GM23338 (cell line): ENCODE results near the gene C17orf50. TPM values are rescaled to one million over a fixed set of nuclear protein-coding genes. Genes with fewer than 3 reads are reported as not detected.

Source experiments
- ATAC-seq: fragments of 200-7000 bp; cut with Tn5 transposase; 3 replicates; pipeline ENCODE4 v1.9.1; 2020
- DNase-seq: peaks from one replicate; pipeline ENCODE4 v3.0.0-alpha.2; 2015; ENCODE audit warnings: low spot score
- H2AFZ ChIP-seq: fragments of 200-600 bp; sonication (generic); 2 replicates; pipeline ENCODE4 v1.8.0; 2016; ENCODE audit warnings: antibody characterized with exemption, mild to moderate bottlenecking, moderate library complexity
- H3F3A ChIP-seq: fragments of 200-600 bp; sonication (generic); replicated peaks from 2 replicates; pipeline ENCODE4 v1.8.0; 2017; ENCODE audit warnings: antibody characterized with exemption, mixed run types, low read depth
- H3K27ac ChIP-seq: fragments of 200-600 bp; sonication (generic); 2 replicates; pipeline ENCODE4 v1.6.1; 2016; ENCODE audit warnings: low read depth
- H3K27me3 ChIP-seq: fragments of 200-600 bp; sonication (generic); 2 replicates; pipeline ENCODE4 v1.8.0; 2016; ENCODE audit warnings: mild to moderate bottlenecking, mixed run types, moderate library complexity; ENCODE audit not compliant: insufficient read depth
- H3K36me3 ChIP-seq: fragments of 200-600 bp; sonication (generic); 2 replicates; pipeline ENCODE4 v1.8.0; 2016; ENCODE audit warnings: mild to moderate bottlenecking; ENCODE audit not compliant: insufficient read depth
- H3K4me1 ChIP-seq: fragments of 200-600 bp; sonication (generic); 2 replicates; pipeline ENCODE4 v1.8.0; 2016; ENCODE audit warnings: mild to moderate bottlenecking, moderate library complexity; ENCODE audit not compliant: insufficient read depth
- H3K4me2 ChIP-seq: fragments of 200-600 bp; sonication (generic); 2 replicates; pipeline ENCODE4 v1.7.1; 2017; ENCODE audit warnings: mixed run types
- H3K4me3 ChIP-seq: fragments of 200-600 bp; sonication (generic); 2 replicates; pipeline ENCODE4 v1.6.1; 2016; ENCODE audit warnings: mixed run types
- H3K79me2 ChIP-seq: fragments of 200-600 bp; sonication (generic); replicated peaks from 2 replicates; pipeline ENCODE4 v1.8.0; 2017; ENCODE audit warnings: mild to moderate bottlenecking; ENCODE audit not compliant: insufficient read depth
- H3K9me2 ChIP-seq: fragments of 200-600 bp; sonication (generic); 2 replicates; pipeline ENCODE4 v1.8.0; 2017; ENCODE audit not compliant: insufficient read depth
- H4K20me1 ChIP-seq: fragments of 200-600 bp; sonication (generic); replicated peaks from 2 replicates; pipeline ENCODE4 v1.8.0; 2017; ENCODE audit warnings: mild to moderate bottlenecking; ENCODE audit not compliant: insufficient read depth
- H3K27ac Mint-ChIP-seq: 2 replicates; pipeline ENCODE4 v1.8.0; 2020; ENCODE audit warnings: inconsistent platforms, mild to moderate bottlenecking, moderate library complexity, mixed read lengths
- H3K27me3 Mint-ChIP-seq: 3 replicates; pipeline ENCODE4 v1.8.0; 2022; ENCODE audit warnings: low read depth, mild to moderate bottlenecking, moderate library complexity, mixed read lengths, inconsistent platforms; ENCODE audit not compliant: insufficient read depth, poor library complexity
- H3K36me3 Mint-ChIP-seq: 3 replicates; pipeline ENCODE4 v1.8.0; 2021; ENCODE audit warnings: low read depth, mild to moderate bottlenecking, inconsistent platforms, moderate library complexity, mixed read lengths
- H3K4me1 Mint-ChIP-seq: 3 replicates; pipeline ENCODE4 v1.8.0; 2020; ENCODE audit warnings: mild to moderate bottlenecking, inconsistent platforms, mixed read lengths
- H3K4me3 Mint-ChIP-seq: 3 replicates; pipeline ENCODE4 v1.8.0; 2021; ENCODE audit warnings: moderate library complexity, mild to moderate bottlenecking, inconsistent platforms, mixed read lengths
- H3K9me3 Mint-ChIP-seq: 3 replicates; pipeline ENCODE4 v1.8.0; 2020; ENCODE audit warnings: moderate library complexity, mild to moderate bottlenecking, inconsistent platforms, mixed read lengths
- CREB1 ChIP-seq: fragments of 250-450 bp; sonication (Bioruptor Pico); IDR thresholded peaks from 2 replicates; pipeline ENCODE4 v1.5.0; 2020; ENCODE audit warnings: low read depth, mild to moderate bottlenecking, moderate library complexity
- CTCF ChIP-seq, 2 experiments: fragments of 200-600 bp in 1 of 2; sonication (generic) in 1 of 2; conservative IDR thresholded peaks; 2 replicates each; pipeline versions ENCODE4 v1.5.1 to v1.6.1; 2016 to 2017; ENCODE audit warnings: antibody characterized with exemption in 2 of 2, low read depth in 2 of 2, mild to moderate bottlenecking in 2 of 2, moderate library complexity in 1 of 2
- ETS1 ChIP-seq: IDR thresholded peaks from 2 replicates; pipeline ENCODE4 v1.6.1; 2016; ENCODE audit warnings: antibody characterized with exemption
- EZH2 ChIP-seq: fragments of 200-600 bp; sonication (generic); IDR thresholded peaks from one replicate; pipeline ENCODE4 v1.8.0; 2017; ENCODE audit warnings: antibody characterized with exemption, mild to moderate bottlenecking, low read depth; ENCODE audit not compliant: unreplicated experiment
- EZH2phosphoT487 ChIP-seq: fragments of 200-600 bp; sonication (generic); IDR thresholded peaks from one replicate; pipeline ENCODE4 v1.8.1; 2018; ENCODE audit warnings: antibody characterized with exemption; ENCODE audit not compliant: unreplicated experiment
- JUNB ChIP-seq: IDR thresholded peaks from one replicate; pipeline ENCODE4 v1.6.1; 2016; ENCODE audit warnings: antibody characterized with exemption; ENCODE audit not compliant: unreplicated experiment
- NANOG ChIP-seq: IDR thresholded peaks from 2 replicates; pipeline ENCODE4 v1.6.1; 2016; ENCODE audit warnings: antibody characterized with exemption, borderline replicate concordance
- POLR2AphosphoS5 ChIP-seq: IDR thresholded peaks from 2 replicates; pipeline ENCODE4 v1.6.1; 2016; ENCODE audit warnings: antibody characterized with exemption, low read depth
- REST ChIP-seq: IDR thresholded peaks from one replicate; pipeline ENCODE4 v1.6.1; 2018; ENCODE audit warnings: antibody characterized with exemption; ENCODE audit not compliant: unreplicated experiment
- STAT1 ChIP-seq: IDR thresholded peaks from one replicate; pipeline ENCODE4 v1.6.1; 2016; ENCODE audit warnings: antibody characterized with exemption; ENCODE audit not compliant: unreplicated experiment
- ZNF114 ChIP-seq: fragments of 250-450 bp; sonication (Bioruptor Pico); IDR thresholded peaks from 2 replicates; pipeline ENCODE4 v1.5.0; 2020; ENCODE audit warnings: mild to moderate bottlenecking, moderate library complexity
- ZNF331 ChIP-seq: fragments of 250-450 bp; sonication (Bioruptor Pico); IDR thresholded peaks from 2 replicates; pipeline ENCODE4 v1.5.0; 2020; ENCODE audit warnings: low read depth, mild to moderate bottlenecking, moderate library complexity
- polyA plus RNA-seq: library from polyadenylated mRNA; unstranded; fragments of >200 nt; fragmentation: Nextera tagmentation; extraction: Ambion mirVana; gene quantifications from 2 replicates; pipeline ENCODE4 v1.2.1, GENCODE V29; 2016
- total RNA-seq: library from RNA; depleted of rRNA; stranded (reverse); fragments of >200 nt; shearing (Covaris generic); gene quantifications from 2 replicates; pipeline ENCODE4 v1.2.3, GENCODE V29; 2014
- TF ChIP-seq, protein P1 (sequence below): fragments of 250-450 bp; sonication (Bioruptor Pico); IDR thresholded peaks from 2 replicates; pipeline ENCODE4 v1.5.0; 2020; ENCODE audit warnings: mild to moderate bottlenecking, moderate library complexity

Gene C17orf50
- total and polyA plus RNA-seq, 2 experiments from 2014 or later, result 0.74 to 1.6 TPM

- H3K4me1 Mint-ChIP-seq, result peaks cover 34% of the 10 kb centered on the region
- H3K4me2 ChIP-seq, result no peak overlapping the region
These were observed 13.2 kb downstream of the C17orf50 start for GRCh38 chr17:35773679-35774425.

More at GRCh38 chr17:35773679-35774425, 13.2 kb downstream of the C17orf50 start:
- Histone ChIP-seq H2AFZ (peak overlapping the region; percentile 97), H4K20me1 (no peaks in the 10 kb centered on the region), H3K27me3 (no peaks in the 10 kb centered on the region), H3K27ac (no peak overlapping the region), H3F3A (no peaks in the 10 kb centered on the region), H3K36me3 (no peaks in the 10 kb centered on the region), H3K79me2 (no peaks in the 10 kb centered on the region), H3K9me2 (no peaks in the 10 kb centered on the region), H3K4me1 (peaks cover 13% of the 10 kb centered on the region), H3K4me3 (no peak overlapping the region)
- H3K27ac Mint-ChIP-seq, result no peak overlapping the region
- H3K36me3 Mint-ChIP-seq, result no peaks in the 10 kb centered on the region
- no peak for TF ChIP-seq REST
- no peak for TF ChIP-seq ZNF114 (CRISPR knock-in tag)
- TF ChIP-seq CTCF (conservative IDR thresholded peaks at IDR 0.05; ENCODE audit: low read depth in 2 of 2), result no peak
- TF ChIP-seq NANOG, result no peak
- no peak for TF ChIP-seq STAT1
- no peak for TF ChIP-seq JUNB
- TF ChIP-seq, protein P1, sequence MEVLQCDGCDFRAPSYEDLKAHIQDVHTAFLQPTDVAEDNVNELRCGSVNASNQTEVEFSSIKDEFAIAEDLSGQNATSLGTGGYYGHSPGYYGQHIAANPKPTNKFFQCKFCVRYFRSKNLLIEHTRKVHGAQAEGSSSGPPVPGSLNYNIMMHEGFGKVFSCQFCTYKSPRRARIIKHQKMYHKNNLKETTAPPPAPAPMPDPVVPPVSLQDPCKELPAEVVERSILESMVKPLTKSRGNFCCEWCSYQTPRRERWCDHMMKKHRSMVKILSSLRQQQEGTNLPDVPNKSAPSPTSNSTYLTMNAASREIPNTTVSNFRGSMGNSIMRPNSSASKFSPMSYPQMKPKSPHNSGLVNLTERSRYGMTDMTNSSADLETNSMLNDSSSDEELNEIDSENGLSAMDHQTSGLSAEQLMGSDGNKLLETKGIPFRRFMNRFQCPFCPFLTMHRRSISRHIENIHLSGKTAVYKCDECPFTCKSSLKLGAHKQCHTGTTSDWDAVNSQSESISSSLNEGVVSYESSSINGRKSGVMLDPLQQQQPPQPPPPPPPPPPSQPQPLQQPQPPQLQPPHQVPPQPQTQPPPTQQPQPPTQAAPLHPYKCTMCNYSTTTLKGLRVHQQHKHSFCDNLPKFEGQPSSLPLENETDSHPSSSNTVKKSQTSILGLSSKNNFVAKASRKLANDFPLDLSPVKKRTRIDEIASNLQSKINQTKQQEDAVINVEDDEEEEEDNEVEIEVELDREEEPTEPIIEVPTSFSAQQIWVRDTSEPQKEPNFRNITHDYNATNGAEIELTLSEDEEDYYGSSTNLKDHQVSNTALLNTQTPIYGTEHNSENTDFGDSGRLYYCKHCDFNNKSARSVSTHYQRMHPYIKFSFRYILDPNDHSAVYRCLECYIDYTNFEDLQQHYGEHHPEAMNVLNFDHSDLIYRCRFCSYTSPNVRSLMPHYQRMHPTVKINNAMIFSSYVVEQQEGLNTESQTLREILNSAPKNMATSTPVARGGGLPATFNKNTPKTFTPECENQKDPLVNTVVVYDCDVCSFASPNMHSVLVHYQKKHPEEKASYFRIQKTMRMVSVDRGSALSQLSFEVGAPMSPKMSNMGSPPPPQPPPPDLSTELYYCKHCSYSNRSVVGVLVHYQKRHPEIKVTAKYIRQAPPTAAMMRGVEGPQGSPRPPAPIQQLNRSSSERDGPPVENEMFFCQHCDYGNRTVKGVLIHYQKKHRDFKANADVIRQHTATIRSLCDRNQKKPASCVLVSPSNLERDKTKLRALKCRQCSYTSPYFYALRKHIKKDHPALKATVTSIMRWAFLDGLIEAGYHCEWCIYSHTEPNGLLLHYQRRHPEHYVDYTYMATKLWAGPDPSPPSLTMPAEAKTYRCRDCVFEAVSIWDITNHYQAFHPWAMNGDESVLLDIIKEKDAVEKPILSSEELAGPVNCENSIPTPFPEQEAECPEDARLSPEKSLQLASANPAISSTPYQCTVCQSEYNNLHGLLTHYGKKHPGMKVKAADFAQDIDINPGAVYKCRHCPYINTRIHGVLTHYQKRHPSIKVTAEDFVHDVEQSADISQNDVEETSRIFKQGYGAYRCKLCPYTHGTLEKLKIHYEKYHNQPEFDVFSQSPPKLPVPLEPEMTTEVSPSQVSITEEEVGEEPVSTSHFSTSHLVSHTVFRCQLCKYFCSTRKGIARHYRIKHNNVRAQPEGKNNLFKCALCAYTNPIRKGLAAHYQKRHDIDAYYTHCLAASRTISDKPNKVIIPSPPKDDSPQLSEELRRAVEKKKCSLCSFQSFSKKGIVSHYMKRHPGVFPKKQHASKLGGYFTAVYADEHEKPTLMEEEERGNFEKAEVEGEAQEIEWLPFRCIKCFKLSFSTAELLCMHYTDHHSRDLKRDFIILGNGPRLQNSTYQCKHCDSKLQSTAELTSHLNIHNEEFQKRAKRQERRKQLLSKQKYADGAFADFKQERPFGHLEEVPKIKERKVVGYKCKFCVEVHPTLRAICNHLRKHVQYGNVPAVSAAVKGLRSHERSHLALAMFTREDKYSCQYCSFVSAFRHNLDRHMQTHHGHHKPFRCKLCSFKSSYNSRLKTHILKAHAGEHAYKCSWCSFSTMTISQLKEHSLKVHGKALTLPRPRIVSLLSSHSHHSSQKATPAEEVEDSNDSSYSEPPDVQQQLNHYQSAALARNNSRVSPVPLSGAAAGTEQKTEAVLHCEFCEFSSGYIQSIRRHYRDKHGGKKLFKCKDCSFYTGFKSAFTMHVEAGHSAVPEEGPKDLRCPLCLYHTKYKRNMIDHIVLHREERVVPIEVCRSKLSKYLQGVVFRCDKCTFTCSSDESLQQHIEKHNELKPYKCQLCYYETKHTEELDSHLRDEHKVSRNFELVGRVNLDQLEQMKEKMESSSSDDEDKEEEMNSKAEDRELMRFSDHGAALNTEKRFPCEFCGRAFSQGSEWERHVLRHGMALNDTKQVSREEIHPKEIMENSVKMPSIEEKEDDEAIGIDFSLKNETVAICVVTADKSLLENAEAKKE (CRISPR knock-in tag), result no peak
- no peak for TF ChIP-seq POLR2AphosphoS5
- TF ChIP-seq ETS1, result no peak
- TF ChIP-seq EZH2, result no peak
- no peak for TF ChIP-seq EZH2phosphoT487
- no peak for TF ChIP-seq CREB1 (CRISPR knock-in tag)
- no peak for TF ChIP-seq ZNF331 (CRISPR knock-in tag)
- peaks cover 2% of the 10 kb centered on the region for H3K27me3 Mint-ChIP-seq
- no peaks in the 10 kb centered on the region for H3K9me3 Mint-ChIP-seq
- DNase-seq (no peak), ATAC-seq (peak; percentile 41)
- H3K4me3 Mint-ChIP-seq, result peak overlapping the region; percentile 3; the same call in 1 of the 3 replicates
